ENCODE results near the gene UNC119.
"Not testable (repeated sequence)": the region's sequence is repeated elsewhere in the genome, so short reads cannot be mapped to it uniquely, and the experiment has no call there.

UNC119 gene

GRCh38 chr17:28552176-28552999 lies at the start of gene UNC119:
TSS of gene UNC119 (minus strand) at chr17:28552624. CDS start at chr17:28552557, 67 bp downstream.
- no peak for DNase-seq

DNA sequence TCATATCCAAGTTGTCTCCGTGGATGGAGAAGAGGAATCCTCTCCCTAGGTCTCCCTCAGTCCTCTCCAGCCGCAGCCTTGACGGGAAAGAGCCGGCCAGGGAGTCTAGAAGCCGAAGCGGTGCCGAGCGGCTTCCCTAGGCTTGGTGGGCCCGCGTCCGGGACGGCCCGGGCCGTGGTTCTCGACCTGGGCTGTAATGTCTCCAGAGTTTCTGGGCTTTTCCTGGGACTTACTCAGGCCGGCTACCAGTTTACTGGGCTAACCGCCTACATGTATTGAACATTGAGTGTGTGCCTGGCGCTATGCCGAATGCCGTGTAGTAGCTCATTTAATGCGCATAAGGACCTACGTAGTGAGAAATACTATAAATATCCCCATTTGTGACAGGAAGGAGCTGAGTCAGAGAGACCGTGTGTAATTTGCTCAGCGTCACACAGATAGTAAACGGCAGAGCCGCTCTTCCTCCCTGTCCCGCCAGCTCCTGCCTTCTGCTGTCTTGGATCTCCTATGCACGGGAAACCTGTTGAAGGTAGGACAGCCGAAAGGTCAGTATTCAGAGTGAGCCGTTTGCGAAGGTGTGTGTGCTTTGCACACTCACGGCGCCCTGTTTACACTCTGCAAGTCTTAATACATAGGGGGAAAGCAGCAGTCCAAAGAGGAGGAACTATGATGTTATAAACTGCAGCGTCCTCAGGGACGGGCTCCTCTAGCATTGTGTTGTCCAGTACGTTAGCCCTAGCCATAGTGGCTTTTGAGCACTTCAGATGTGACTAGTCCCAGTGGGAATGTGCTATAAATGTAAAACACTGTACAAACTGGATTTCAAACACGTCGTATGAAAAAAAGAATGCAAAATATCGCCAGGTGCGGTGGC lies 47.1 kb upstream of the UNC119 start:
- peak; percentile 70 for DNase-seq

DNA sequence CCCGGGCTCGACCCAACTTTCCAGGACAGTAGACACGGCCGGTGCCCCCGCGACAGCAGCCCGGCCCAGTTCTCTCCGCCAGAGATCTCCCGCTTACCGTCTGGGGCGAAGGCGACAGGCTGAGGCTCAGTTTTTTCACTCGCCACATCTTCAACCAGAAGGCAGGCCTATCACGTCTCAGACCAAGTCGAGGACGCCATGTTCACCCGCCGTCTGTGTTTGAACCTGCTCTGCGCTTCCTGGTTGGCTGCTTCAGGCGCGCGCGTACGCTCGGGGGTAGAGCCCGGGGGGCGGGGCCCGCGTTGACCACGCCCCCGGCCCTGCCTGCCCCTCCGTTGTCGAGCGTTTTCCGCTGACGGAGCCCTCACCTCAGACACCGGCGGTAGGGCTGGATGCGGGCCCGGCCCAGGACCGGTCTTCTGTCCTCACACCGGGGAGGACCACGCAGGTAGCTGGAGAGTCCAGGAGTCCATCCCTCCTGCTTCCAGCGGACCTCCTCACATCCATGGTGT lies 46.4 kb upstream of the UNC119 start, which contains the start of gene SPAG5:
SPAG5 (minus strand) TSS at position 227 of the 512 bp plus-strand sequence; CDS start at position 148, 79 bp downstream.
- DNase-seq: peak; percentile 72

DNA sequence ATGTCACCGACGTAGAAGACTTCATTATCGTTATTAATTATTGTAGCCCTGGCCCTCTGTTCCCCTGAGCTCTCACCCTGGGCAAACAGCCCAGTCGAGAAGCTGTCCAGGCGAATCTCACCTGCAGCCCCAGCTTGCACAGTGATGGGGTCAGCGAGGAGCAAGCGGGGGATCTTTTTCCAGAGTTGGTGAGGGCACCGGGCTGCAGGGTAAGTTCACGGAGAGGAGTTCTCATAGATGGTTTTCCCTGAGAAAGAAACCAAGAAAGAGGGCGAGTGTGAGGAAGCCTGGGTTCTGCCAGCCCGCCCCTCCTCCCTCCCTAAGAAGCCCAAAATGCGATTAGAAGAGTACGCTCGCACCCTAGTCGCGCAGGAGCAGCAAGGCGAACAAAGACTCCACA lies 46.0 kb upstream of the UNC119 start:
- DNase-seq: no peak

GRCh38 chr17:28597606-28598383 lies 45.4 kb upstream of the UNC119 start:
- DNase-seq: no peak

- no peak for DNase-seq
These were observed 39.8 kb upstream of the UNC119 start for GRCh38 chr17:28592260-28592659.

GRCh38 chr17:28585851-28586250 lies 33.4 kb upstream of the UNC119 start:
- DNase-seq: no peak

GRCh38 chr17:28584434-28584833 lies 32.0 kb upstream of the UNC119 start:
- no peak for DNase-seq

GRCh38 chr17:28582513-28582912 lies 30.1 kb upstream of the UNC119 start:
- no peak for DNase-seq

- DNase-seq: no peak
These were observed 28.5 kb upstream of the UNC119 start for GRCh38 chr17:28580959-28581358.

- no peak for DNase-seq
These were observed 27.1 kb upstream of the UNC119 start for GRCh38 chr17:28579526-28579925.

- no peak for DNase-seq
These were observed 26.1 kb upstream of the UNC119 start for GRCh38 chr17:28578246-28579195.

DNA sequence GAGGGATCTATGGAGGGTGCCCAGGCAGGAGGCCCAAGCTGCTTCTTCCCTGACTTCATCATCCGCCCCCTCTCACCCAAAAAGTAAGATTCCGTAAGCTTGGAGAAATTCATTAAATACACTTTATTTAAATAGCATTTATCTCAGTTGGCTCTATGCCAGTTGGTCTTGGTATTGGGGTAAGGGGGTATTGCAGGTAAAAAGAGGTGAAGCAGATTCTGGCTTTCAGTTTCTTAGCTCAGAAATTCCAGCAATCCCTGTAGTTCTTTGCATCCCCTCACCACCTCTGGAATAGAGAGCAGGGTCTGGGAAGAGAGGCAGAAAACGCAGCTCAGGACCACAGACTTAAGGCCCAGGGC lies 25.0 kb upstream of the UNC119 start:
- no peak for DNase-seq

DNA sequence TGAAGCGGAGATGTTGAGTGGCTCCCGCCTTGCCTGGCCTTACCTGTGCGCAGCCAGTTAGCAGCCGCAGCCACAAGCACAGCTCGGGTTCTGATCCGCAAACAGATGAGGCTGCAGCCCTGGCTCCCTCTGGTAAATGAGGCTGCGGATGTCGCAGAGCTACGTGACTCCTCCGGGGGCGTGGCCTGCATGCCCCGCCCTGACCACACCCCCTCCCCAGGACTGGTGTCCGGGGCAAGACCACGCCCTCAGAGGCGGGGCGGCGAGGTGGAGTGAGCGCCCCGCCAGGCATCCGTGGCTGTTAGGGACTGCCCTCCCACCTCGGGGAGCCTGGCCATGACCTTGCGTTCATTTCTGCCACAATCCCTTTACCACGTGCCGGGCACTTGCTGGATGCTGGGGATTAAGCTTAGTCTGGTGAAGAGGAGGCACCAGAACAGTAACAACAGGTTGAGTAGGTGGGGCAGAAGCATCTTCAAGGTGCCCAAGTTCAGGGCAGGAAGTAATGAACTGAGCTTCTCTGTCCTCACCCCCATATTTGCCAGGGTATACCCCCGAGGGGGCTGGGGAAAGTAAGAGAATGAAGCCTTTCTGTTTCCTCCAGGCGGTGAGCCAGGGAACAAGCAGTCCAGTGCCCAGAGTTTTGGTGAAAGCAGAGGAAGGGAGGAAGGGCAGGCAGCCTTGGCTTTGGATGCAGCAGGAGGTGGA lies 24.5 kb upstream of the UNC119 start, which contains the start of gene ALDOC:
ALDOC (minus strand) TSS at position 138 of the 708 bp plus-strand sequence. CDS start 1,363 bp downstream, outside the sequence.
- DNase-seq: peak; percentile 58

DNA sequence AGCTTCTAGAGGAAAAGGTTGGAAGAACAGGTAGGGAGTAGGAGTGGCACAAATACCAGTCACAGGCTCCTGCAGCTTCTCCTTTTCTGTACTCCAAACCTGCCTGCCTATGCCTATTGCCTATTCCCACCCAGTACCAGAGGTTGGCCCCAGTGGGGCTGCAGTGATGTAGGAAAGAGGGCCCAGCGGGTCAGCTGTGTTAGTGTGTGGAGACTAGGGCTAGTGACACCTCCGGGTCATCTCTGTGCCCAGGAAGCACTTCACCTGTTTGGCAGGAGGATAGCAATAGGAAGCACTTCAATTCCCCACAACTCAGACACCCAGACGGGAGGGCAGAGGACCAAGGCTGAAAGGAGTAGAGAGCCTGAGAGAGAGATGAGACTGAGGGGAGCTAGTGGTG lies 23.6 kb upstream of the UNC119 start:
- not testable (repeated sequence) for DNase-seq

GRCh38 chr17:28575126-28575795 lies 22.8 kb upstream of the UNC119 start:
- no peak for DNase-seq

- no peak for DNase-seq
These were observed 22.1 kb upstream of the UNC119 start for GRCh38 chr17:28574526-28574925.

DNA sequence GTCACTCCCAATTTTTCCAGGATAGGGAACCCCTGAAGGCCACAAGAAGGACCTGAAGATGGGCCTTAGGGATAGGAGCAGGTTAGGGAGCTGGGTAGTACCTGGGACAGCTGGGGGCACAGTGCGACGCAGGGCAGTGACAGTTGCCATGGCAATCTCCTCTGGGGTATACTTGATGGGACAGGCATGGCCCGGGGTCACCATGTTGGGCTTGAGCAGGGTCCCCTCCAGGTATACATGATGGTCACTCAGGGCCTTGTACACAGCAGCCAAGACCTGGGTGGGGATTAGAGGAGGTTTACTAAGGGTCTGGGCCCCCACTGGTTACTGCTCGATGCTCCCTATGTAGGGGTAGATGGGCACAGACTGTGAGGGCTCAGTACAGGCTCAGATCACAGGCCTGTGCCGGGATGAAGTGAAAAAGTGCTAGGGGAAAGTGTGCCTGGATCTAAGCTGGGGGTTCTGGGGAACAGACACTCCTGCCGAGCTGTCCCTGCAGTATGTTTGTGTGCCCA lies 21.6 kb upstream of the UNC119 start:
- no peak for DNase-seq

DNA sequence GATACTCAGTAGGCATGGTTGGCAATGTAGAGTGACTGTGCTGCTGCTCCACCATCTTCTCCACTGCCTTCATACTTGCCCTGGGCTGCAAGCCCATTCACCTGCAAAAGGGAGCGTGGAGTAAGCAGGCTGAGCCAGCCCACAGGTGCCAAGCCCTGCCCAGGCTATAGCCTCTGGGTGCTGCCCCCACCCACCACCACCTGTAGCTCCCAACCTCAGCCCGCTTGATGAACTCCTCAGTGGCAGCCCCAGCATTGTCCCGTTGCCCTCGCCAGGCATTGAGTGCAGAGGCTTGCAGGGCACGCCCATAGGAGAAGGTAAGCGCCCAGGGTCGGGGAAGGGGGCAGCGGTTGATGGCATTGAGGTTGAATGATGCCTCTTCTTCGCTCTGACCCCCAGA lies 21.1 kb upstream of the UNC119 start:
- DNase-seq: no peak

DNA sequence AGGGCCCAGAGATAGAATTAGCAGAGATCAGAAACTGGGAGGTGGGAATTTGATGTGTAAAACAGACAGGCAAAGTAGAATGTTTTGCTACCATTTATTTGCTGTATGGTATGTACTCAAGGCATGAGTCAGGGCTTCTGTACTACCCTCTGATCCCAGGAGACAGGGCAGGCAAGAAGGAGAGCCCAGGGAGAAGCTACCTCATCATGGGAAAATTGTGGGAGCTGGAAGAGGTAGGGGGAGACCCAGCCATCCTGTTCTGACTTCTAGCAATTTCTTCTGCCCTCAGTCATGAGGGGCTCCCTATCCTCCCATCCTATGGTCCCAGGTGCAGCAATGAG lies 20.6 kb upstream of the UNC119 start:
- no peak for DNase-seq
